Loucy (cell line): Measurements from ENCODE around the gene AGPAT3.

Source experiments
- H2AFZ ChIP-seq: fragments of 200-600 bp; sonication (generic); 2 replicates; pipeline ENCODE4 v1.6.0; 2016; ENCODE audit warnings: antibody characterized with exemption, mild to moderate bottlenecking, low read length, moderate library complexity
- H3F3A ChIP-seq: fragments of 200-600 bp; 2 replicates; pipeline ENCODE4 v1.6.0; 2016; ENCODE audit warnings: antibody characterized with exemption, low read depth, mild to moderate bottlenecking
- H3K27me3 ChIP-seq: fragments of 200-600 bp; sonication (generic); 2 replicates; pipeline ENCODE4 v1.6.1; 2014; ENCODE audit warnings: low read length, mild to moderate bottlenecking; ENCODE audit not compliant: insufficient read depth, poor library complexity, severe bottlenecking
- H3K36me3 ChIP-seq: fragments of 200-600 bp; sonication (generic); 2 replicates; pipeline ENCODE4 v1.6.1; 2016; ENCODE audit warnings: low read length; ENCODE audit not compliant: insufficient read depth
- H3K4me1 ChIP-seq: fragments of 200-600 bp; sonication (generic); 2 replicates; pipeline ENCODE4 v1.5.1; 2014; ENCODE audit warnings: low read length, mild to moderate bottlenecking; ENCODE audit not compliant: insufficient read depth, poor library complexity, severe bottlenecking
- H3K4me2 ChIP-seq: fragments of 200-600 bp; sonication (generic); 2 replicates; pipeline ENCODE4 v1.6.0; 2014; ENCODE audit warnings: antibody characterized with exemption, low read length, low read depth, mild to moderate bottlenecking; ENCODE audit not compliant: poor library complexity, severe bottlenecking
- H3K4me3 ChIP-seq: fragments of 200-600 bp; sonication (generic); 2 replicates; pipeline ENCODE4 v1.5.1; 2014; ENCODE audit warnings: low read length, mild to moderate bottlenecking, mixed read lengths; ENCODE audit not compliant: poor library complexity, severe bottlenecking
- H3K79me2 ChIP-seq: fragments of 200-600 bp; sonication (generic); 2 replicates; pipeline ENCODE4 v1.6.1; 2014; ENCODE audit warnings: low read length; ENCODE audit not compliant: insufficient read depth
- H3K9ac ChIP-seq: fragments of 200-600 bp; sonication (generic); 2 replicates; pipeline ENCODE4 v1.6.0; 2014; ENCODE audit warnings: mild to moderate bottlenecking, low read depth, low read length, moderate library complexity; ENCODE audit not compliant: poor library complexity, severe bottlenecking
- H3K9me2 ChIP-seq: fragments of 200-600 bp; sonication (generic); replicated peaks from 2 replicates; pipeline ENCODE4 v1.6.1; 2016; ENCODE audit warnings: low read depth, low read length, mixed read lengths
- H3K9me3 ChIP-seq: fragments of 200-600 bp; sonication (generic); 2 replicates; pipeline ENCODE4 v1.6.1; 2014; ENCODE audit warnings: mild to moderate bottlenecking, antibody characterized with exemption, low read length, low read depth; ENCODE audit not compliant: insufficient read depth
- H4K20me1 ChIP-seq: fragments of 200-600 bp; sonication (generic); 2 replicates; pipeline ENCODE4 v1.6.0; 2014; ENCODE audit warnings: antibody characterized with exemption, low read length, mild to moderate bottlenecking; ENCODE audit not compliant: insufficient read depth, poor library complexity, severe bottlenecking
- CTCF ChIP-seq: fragments of 200-600 bp; sonication (generic); conservative IDR thresholded peaks from 2 replicates; pipeline ENCODE4 v1.5.1; 2014; ENCODE audit warnings: mild to moderate bottlenecking, antibody characterized with exemption, low read length
- EZH2phosphoT487 ChIP-seq: fragments of 200-600 bp; IDR thresholded peaks from 2 replicates; pipeline ENCODE4 v1.6.1; 2018; ENCODE audit warnings: antibody characterized with exemption, mild to moderate bottlenecking, moderate library complexity, borderline replicate concordance

The AGPAT3 gene

GRCh38 chr21:43905726-43906455 is 40.9 kb downstream of the AGPAT3 start:
- Histone ChIP-seq H2AFZ (no peak overlapping the region), H3K36me3 (peaks cover 9% of the 10 kb centered on the region; the same call in 1 of the 2 replicates), H3K9ac (no peak overlapping the region), H3K27me3 (no peaks in the 10 kb centered on the region), H3K4me2 (no peak overlapping the region), H3K9me3 (no peaks in the 10 kb centered on the region), H3K4me3 (no peak overlapping the region), H3K4me1 (no peaks in the 10 kb centered on the region), H4K20me1 (peaks cover 2% of the 10 kb centered on the region), H3K79me2 (peaks cover 23% of the 10 kb centered on the region; the same call in 1 of the 2 replicates), H3F3A (no peaks in the 10 kb centered on the region), H3K9me2 (no peaks in the 10 kb centered on the region)
- TF ChIP-seq EZH2phosphoT487 (no peak), CTCF (no peak)

GRCh38 chr21:43906585-43907370 is 41.8 kb downstream of the AGPAT3 start:
- no peaks in the 10 kb centered on the region for H3K9me2 ChIP-seq
- no peak overlapping the region for H2AFZ ChIP-seq
- H3K9me3 ChIP-seq: no peaks in the 10 kb centered on the region
- no peak overlapping the region for H3K4me2 ChIP-seq
- peaks cover 9% of the 10 kb centered on the region; the same call in 1 of the 2 replicates for H3K36me3 ChIP-seq
- H3K9ac ChIP-seq: no peak overlapping the region
- peaks cover 25% of the 10 kb centered on the region for H3K79me2 ChIP-seq
- H3K27me3 ChIP-seq: no peaks in the 10 kb centered on the region
- H3K4me3 ChIP-seq: no peak overlapping the region
- TF ChIP-seq EZH2phosphoT487: no peak
- no peak for TF ChIP-seq CTCF
- H3K4me1 ChIP-seq: no peaks in the 10 kb centered on the region
- H4K20me1 ChIP-seq: peaks cover 4% of the 10 kb centered on the region
- no peaks in the 10 kb centered on the region for H3F3A ChIP-seq

- Histone ChIP-seq H3K9me3 (no peaks in the 10 kb centered on the region), H3K4me3 (no peak overlapping the region), H3K4me2 (no peak overlapping the region), H4K20me1 (peaks cover 6% of the 10 kb centered on the region), H3K79me2 (peaks cover 28% of the 10 kb centered on the region), H2AFZ (no peak overlapping the region), H3K4me1 (peaks cover 6% of the 10 kb centered on the region), H3K9ac (no peak overlapping the region), H3K36me3 (peaks cover 9% of the 10 kb centered on the region; the same call in 1 of the 2 replicates), H3F3A (no peaks in the 10 kb centered on the region), H3K9me2 (no peaks in the 10 kb centered on the region), H3K27me3 (no peaks in the 10 kb centered on the region)
- TF ChIP-seq CTCF (no peak), EZH2phosphoT487 (no peak)
Observed at GRCh38 chr21:43907751-43908150, 42.7 kb downstream of the AGPAT3 start.
